ENCODE results near the gene ZNF618. TPM values are rescaled to one million over a fixed set of nuclear protein-coding genes. Genes with fewer than 3 reads are reported as not detected.

The ZNF618 gene
- total and polyA plus RNA-seq, 4 donors, result 4.9 to 17.3 (median 11.4) TPM

DNA sequence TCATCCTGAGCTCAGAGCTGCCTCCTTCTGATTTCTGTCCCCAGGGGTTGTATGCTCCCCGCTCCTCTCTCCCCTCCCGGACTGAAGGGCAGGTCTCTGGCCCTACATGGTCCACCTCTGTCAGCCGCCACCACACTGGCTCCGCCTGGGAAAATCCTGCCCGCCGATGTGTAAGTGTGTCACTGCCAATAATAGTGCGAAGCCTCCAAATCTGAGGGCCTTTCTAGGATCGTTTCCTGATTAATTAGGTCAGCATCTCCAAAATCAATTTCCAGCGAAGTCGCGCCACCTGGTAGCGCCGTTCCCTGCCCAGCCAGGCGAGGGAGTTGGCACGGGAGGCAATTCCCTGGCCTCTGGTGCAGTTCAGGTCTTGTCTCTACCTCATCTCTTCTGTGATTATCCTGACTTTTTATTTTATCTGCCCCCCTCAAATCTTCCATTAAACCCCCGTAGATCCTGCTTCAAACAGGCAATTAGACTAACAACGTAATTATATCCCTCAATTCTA, 73.5 kb downstream of the ZNF618 start:
- Histone ChIP-seq H3K27me3 (ENCODE audit: control insufficient read depth in 1 of 2, insufficient read depth in 2 of 2, low read length in 1 of 2) (no peaks in the 10 kb centered on the region), H3K4me3 (ENCODE audit: low read length in 2 of 2) (no peak overlapping the region), H3K4me1 (ENCODE audit: control insufficient read depth in 1 of 2, insufficient read depth in 2 of 2, low read length in 2 of 2) (peaks cover 0 to 2% of the 10 kb centered on the region in 2 donors), H3K36me3 (ENCODE audit: control insufficient read depth in 1 of 2, insufficient read depth in 2 of 2, low read length in 1 of 2) (no peaks in the 10 kb centered on the region), H3K9me3 (ENCODE audit: control insufficient read depth, low read length) (no peaks in the 10 kb centered on the region), H3K27ac (ENCODE audit: low read depth in 1 of 2, low read length in 2 of 2) (no peak overlapping the region)
- 96% methylated on average over 17 of the region's 17 CpGs for WGBS, 2 donors
- DNase-seq (no peak), ATAC-seq (ENCODE audit: low FRiP score) (no peak)
- intact Hi-C loops (cut with DNase I), result no loop called here

- no peak for ATAC-seq (ENCODE audit: low FRiP score)
- 93 to 94% methylated on average over 13 of the region's 13 CpGs for WGBS, 2 donors
- no peak for DNase-seq
- Histone ChIP-seq H3K36me3 (ENCODE audit: control insufficient read depth in 1 of 2, insufficient read depth in 2 of 2, low read length in 1 of 2) (no peaks in the 10 kb centered on the region), H3K27ac (ENCODE audit: low read depth in 1 of 2, low read length in 2 of 2) (no peak overlapping the region), H3K9me3 (ENCODE audit: control insufficient read depth, low read length) (no peaks in the 10 kb centered on the region), H3K27me3 (ENCODE audit: control insufficient read depth in 1 of 2, insufficient read depth in 2 of 2, low read length in 1 of 2) (no peaks in the 10 kb centered on the region), H3K4me3 (ENCODE audit: low read length in 2 of 2) (no peak overlapping the region), H3K4me1 (ENCODE audit: control insufficient read depth in 1 of 2, insufficient read depth in 2 of 2, low read length in 2 of 2) (peaks cover 0 to 5% of the 10 kb centered on the region in 2 donors)
- intact Hi-C loops (cut with DNase I), result no loop called here
These were observed 74.3 kb downstream of the ZNF618 start for GRCh38 chr9:113950195-113951031.

DNA sequence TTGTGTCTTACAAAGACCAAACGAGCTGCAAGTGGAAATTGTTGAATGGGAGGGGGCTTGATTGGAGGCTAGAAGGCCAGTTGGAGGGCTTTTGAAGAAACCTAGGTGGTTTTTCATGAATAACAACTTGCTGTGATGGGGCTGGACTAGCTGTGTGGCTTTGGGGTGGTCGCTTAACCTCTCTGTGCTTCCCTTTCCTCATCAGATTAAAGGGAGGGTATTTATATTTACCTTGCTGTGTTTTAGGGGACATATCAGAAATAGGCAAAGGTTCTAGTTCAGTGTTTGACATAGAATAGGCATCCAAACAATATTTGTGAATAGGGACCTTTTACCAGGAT, 74.9 kb downstream of the ZNF618 start:
- Histone ChIP-seq H3K36me3 (ENCODE audit: control insufficient read depth in 1 of 2, insufficient read depth in 2 of 2, low read length in 1 of 2) (no peaks in the 10 kb centered on the region), H3K27ac (ENCODE audit: low read depth in 1 of 2, low read length in 2 of 2) (no peak overlapping the region), H3K4me1 (ENCODE audit: control insufficient read depth in 1 of 2, insufficient read depth in 2 of 2, low read length in 2 of 2) (peaks cover 0 to 5% of the 10 kb centered on the region in 2 donors), H3K4me3 (ENCODE audit: low read length in 2 of 2) (no peak overlapping the region), H3K27me3 (ENCODE audit: control insufficient read depth in 1 of 2, insufficient read depth in 2 of 2, low read length in 1 of 2) (no peaks in the 10 kb centered on the region), H3K9me3 (ENCODE audit: control insufficient read depth, low read length) (no peaks in the 10 kb centered on the region)
- intact Hi-C loops (cut with DNase I), result no loop called here
- DNase-seq (no peak), ATAC-seq (ENCODE audit: low FRiP score) (no peak)
- 85 to 93% methylated on average over 2 of the region's 2 CpGs for WGBS, 2 donors

- no peaks in the 10 kb centered on the region for H3K36me3 ChIP-seq (ENCODE audit: control insufficient read depth in 1 of 2, insufficient read depth in 2 of 2, low read length in 1 of 2)
- no peak for DNase-seq
- peaks cover 9 to 10% of the 10 kb centered on the region in 2 donors for H3K4me1 ChIP-seq (ENCODE audit: control insufficient read depth in 1 of 2, insufficient read depth in 2 of 2, low read length in 2 of 2)
- H3K9me3 ChIP-seq (ENCODE audit: control insufficient read depth, low read length), result no peaks in the 10 kb centered on the region
- H3K4me3 ChIP-seq (ENCODE audit: low read length in 2 of 2), result no peak overlapping the region
- ATAC-seq (ENCODE audit: low FRiP score), result no peak
- intact Hi-C loops (cut with DNase I), result no loop called here
- no peak overlapping the region for H3K27ac ChIP-seq (ENCODE audit: low read depth in 1 of 2, low read length in 2 of 2)
- no peaks in the 10 kb centered on the region for H3K27me3 ChIP-seq (ENCODE audit: control insufficient read depth in 1 of 2, insufficient read depth in 2 of 2, low read length in 1 of 2)
These were observed 76.6 kb downstream of the ZNF618 start for GRCh38 chr9:113952676-113953075.

DNA sequence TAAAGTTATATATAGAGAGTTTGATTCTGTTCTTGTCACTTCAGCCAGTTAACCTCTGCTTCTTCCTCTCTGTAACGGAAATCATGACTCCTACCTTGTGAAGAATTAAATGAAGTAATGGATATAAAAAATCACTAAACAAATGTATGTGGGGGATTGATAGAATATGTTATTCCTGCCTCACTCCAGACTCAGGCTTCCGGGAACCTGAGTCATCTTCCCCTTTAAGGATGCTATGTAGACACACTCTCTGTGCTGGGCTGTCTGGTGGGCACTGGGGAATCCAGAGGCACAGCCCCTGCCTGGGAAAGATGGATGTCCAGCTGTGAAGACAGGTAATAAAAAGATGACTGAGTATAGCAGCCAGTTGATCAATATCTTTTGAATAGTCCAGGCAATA, 77.4 kb downstream of the ZNF618 start:
- no peak for ATAC-seq (ENCODE audit: low FRiP score)
- intact Hi-C loops (cut with DNase I), result no loop called here
- Histone ChIP-seq H3K27me3 (ENCODE audit: control insufficient read depth in 1 of 2, insufficient read depth in 2 of 2, low read length in 1 of 2) (no peaks in the 10 kb centered on the region), H3K36me3 (ENCODE audit: control insufficient read depth in 1 of 2, insufficient read depth in 2 of 2, low read length in 1 of 2) (no peaks in the 10 kb centered on the region), H3K4me3 (ENCODE audit: low read length in 2 of 2) (no peak overlapping the region), H3K27ac (ENCODE audit: low read depth in 1 of 2, low read length in 2 of 2) (no peak overlapping the region), H3K4me1 (ENCODE audit: control insufficient read depth in 1 of 2, insufficient read depth in 2 of 2, low read length in 2 of 2) (peaks cover 9 to 10% of the 10 kb centered on the region in 2 donors), H3K9me3 (ENCODE audit: control insufficient read depth, low read length) (no peaks in the 10 kb centered on the region)
- 85 to 90% methylated on average over 2 of the region's 2 CpGs for WGBS, 2 donors
- DNase-seq, result no peak

DNA sequence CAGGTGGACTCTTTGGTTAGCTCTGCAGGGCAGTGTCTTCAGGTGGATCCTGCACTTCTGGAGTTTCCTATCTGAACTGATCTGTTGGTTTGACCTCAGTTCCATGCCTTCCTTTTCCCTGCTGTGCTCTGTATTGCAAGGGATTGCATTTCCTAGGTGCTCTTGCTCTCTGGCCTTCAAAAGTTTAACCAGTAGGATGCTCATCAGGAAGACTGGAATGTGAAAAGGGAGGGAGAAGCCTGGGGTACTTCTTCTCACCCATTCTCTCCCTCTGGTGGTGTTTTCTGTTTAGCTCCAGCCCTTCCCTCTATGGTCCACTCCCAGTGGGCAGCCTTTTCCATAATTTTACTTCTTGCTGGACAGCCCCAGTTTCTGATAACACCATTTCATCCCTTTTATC, 78.5 kb downstream of the ZNF618 start:
- H3K4me1 ChIP-seq (ENCODE audit: control insufficient read depth in 1 of 2, insufficient read depth in 2 of 2, low read length in 2 of 2), result peaks cover 9 to 10% of the 10 kb centered on the region in 2 donors
- H3K27me3 ChIP-seq (ENCODE audit: control insufficient read depth in 1 of 2, insufficient read depth in 2 of 2, low read length in 1 of 2), result no peaks in the 10 kb centered on the region
- ATAC-seq (ENCODE audit: low FRiP score), result no peak
- DNase-seq, result no peak
- H3K9me3 ChIP-seq (ENCODE audit: control insufficient read depth, low read length), result no peaks in the 10 kb centered on the region
- no peak overlapping the region for H3K4me3 ChIP-seq (ENCODE audit: low read length in 2 of 2)
- H3K27ac ChIP-seq (ENCODE audit: low read depth in 1 of 2, low read length in 2 of 2), result peak overlapping the region; percentile 64 to 78
- H3K36me3 ChIP-seq (ENCODE audit: control insufficient read depth in 1 of 2, insufficient read depth in 2 of 2, low read length in 1 of 2), result no peaks in the 10 kb centered on the region
- intact Hi-C loops (cut with DNase I), result no loop called here

DNA sequence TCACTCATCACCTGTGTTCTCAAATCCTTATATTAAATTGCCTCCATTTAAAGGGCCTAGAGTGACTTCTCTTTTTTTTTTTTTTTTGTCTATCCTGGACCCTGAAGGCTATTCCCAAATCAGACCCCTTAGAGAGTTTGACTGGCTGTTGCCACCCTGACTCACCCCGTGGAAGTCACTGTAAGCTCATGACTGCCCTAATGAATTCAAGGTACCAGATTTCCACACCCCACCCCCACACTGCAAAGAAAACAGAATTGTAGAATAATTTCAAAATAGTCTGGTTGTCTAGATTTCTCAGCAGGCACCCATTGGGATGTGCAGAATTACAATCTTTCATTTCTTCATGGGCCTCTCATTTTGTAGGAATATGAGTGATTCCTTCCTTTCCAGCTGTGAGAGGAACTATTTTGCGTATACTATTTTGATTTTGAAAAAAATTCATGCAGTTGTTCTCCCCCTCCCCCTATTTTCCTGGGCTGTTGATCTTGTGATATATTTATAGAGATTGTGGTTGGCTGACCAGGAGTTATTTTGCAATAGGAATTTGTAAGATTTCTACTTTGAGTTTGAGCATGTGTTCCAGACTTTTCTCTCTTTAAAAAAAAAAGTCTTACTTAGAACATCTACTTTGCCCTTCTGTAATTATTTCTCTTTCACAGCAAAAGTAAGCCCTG, 79.1 kb downstream of the ZNF618 start:
- peaks cover 9 to 10% of the 10 kb centered on the region in 2 donors for H3K4me1 ChIP-seq (ENCODE audit: control insufficient read depth in 1 of 2, insufficient read depth in 2 of 2, low read length in 2 of 2)
- ATAC-seq (ENCODE audit: low FRiP score), result peak; percentile 37
- H3K27me3 ChIP-seq (ENCODE audit: control insufficient read depth in 1 of 2, insufficient read depth in 2 of 2, low read length in 1 of 2), result no peaks in the 10 kb centered on the region
- intact Hi-C loops (cut with DNase I), result loop anchor here (5.0 kb wide), 2 partner anchors 37 to 78 kb away; partner anchors contain the start of gene ZNF618 (in 1 of the 2)
- no peaks in the 10 kb centered on the region for H3K9me3 ChIP-seq (ENCODE audit: control insufficient read depth, low read length)
- 2 to 3% methylated on average over 2 of the region's 2 CpGs for WGBS, 2 donors
- no peak overlapping the region for H3K4me3 ChIP-seq (ENCODE audit: low read length in 2 of 2)
- no peak for DNase-seq
- H3K27ac ChIP-seq (ENCODE audit: low read depth in 1 of 2, low read length in 2 of 2), result peak overlapping the region; percentile 64 to 78
- H3K36me3 ChIP-seq (ENCODE audit: control insufficient read depth in 1 of 2, insufficient read depth in 2 of 2, low read length in 1 of 2), result no peaks in the 10 kb centered on the region

DNA sequence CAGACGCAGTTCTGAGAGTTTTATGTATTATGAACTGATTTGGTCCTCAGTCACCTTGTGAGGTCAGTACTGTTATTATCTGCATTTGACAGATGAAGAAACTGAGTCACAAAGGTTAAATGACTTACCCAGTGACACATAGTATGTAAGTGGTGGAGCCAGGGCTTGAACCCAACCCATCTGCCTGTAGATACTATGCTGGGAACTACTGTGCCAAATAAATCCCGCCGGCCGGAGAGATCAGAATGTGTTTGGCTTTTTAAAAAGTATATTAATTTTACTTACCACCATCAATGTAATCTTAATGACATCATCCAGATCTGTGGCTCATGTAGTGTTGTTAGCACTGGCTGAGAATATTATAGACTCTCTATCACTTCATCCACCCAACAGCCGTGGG, 80.8 kb downstream of the ZNF618 start:
- WGBS, 2 donors, result 33 to 40% methylated on average over 5 of the region's 5 CpGs
- H3K4me1 ChIP-seq (ENCODE audit: control insufficient read depth in 1 of 2, insufficient read depth in 2 of 2, low read length in 2 of 2), result peaks cover 9 to 10% of the 10 kb centered on the region in 2 donors
- ATAC-seq (ENCODE audit: low FRiP score), result no peak
- intact Hi-C loops (cut with DNase I), result loop anchor here (5.0 kb wide), 2 partner anchors 35 to 80 kb away; partner anchors contain the start of gene ZNF618 (in 1 of the 2)
- peak overlapping the region in 1 of 2 donors; percentile 6 for H3K27ac ChIP-seq (ENCODE audit: low read depth in 1 of 2, low read length in 2 of 2)
- no peak overlapping the region for H3K4me3 ChIP-seq (ENCODE audit: low read length in 2 of 2)
- H3K27me3 ChIP-seq (ENCODE audit: control insufficient read depth in 1 of 2, insufficient read depth in 2 of 2, low read length in 1 of 2), result no peaks in the 10 kb centered on the region
- DNase-seq, result no peak
- H3K9me3 ChIP-seq (ENCODE audit: control insufficient read depth, low read length), result no peaks in the 10 kb centered on the region
- no peaks in the 10 kb centered on the region for H3K36me3 ChIP-seq (ENCODE audit: control insufficient read depth in 1 of 2, insufficient read depth in 2 of 2, low read length in 1 of 2)

Measured in aorta (tissue), 5 donors.